ENCODE data around the gene MBD1.
A peak's percentile ranks its signal among the peaks of the same experiment; 100 is the strongest.
"Not testable (repeated sequence)": the region's sequence is repeated elsewhere in the genome, so short reads cannot be mapped to it uniquely, and the experiment has no call there.

Gene MBD1

GRCh38 chr18:50293039-50293438 is 11.7 kb upstream of the MBD1 start:
- no peak for DNase-seq (ENCODE audit: low read depth)

- DNase-seq (ENCODE audit: low read depth): no peak
Observed at GRCh38 chr18:50289108-50289443, 7.8 kb upstream of the MBD1 start.

GRCh38 chr18:50288348-50289107 is 7.2 kb upstream of the MBD1 start:
- DNase-seq (ENCODE audit: low read depth): not testable (repeated sequence)

- DNase-seq (ENCODE audit: low read depth): peak; percentile 100
Observed at GRCh38 chr18:50287441-50288347, 6.4 kb upstream of the MBD1 start, which contains the start of gene CXXC1. Gene CXXC1 (minus strand): TSS chr18:50287692. CDS start chr18:50287589, 103 bp downstream.

- DNase-seq (ENCODE audit: low read depth): no peak
Observed at GRCh38 chr18:50287028-50287440, 5.7 kb upstream of the MBD1 start.

GRCh38 chr18:50286391-50287027 is 5.2 kb upstream of the MBD1 start:
- DNase-seq (ENCODE audit: low read depth): peak; percentile 11

- no peak for DNase-seq (ENCODE audit: low read depth)
Observed at GRCh38 chr18:50285631-50286321, 4.5 kb upstream of the MBD1 start.

GRCh38 chr18:50285071-50285470 is 3.7 kb upstream of the MBD1 start:
- DNase-seq (ENCODE audit: low read depth): no peak

- no peak for DNase-seq (ENCODE audit: low read depth)
Observed at GRCh38 chr18:50284255-50284885, 3.0 kb upstream of the MBD1 start.

- DNase-seq (ENCODE audit: low read depth): no peak
Observed at GRCh38 chr18:50283469-50284209, 2.3 kb upstream of the MBD1 start.

GRCh38 chr18:50282521-50283335 is 1.4 kb upstream of the MBD1 start:
- DNase-seq (ENCODE audit: low read depth): no peak

- DNase-seq (ENCODE audit: low read depth): no peak
Observed at GRCh38 chr18:50281972-50282520, 723 bp upstream of the MBD1 start.

- no peak for DNase-seq (ENCODE audit: low read depth)
Observed at GRCh38 chr18:50280707-50281294, 522 bp downstream of the MBD1 start.

GRCh38 chr18:50279752-50280151 is 1.6 kb downstream of the MBD1 start:
- DNase-seq (ENCODE audit: low read depth): no peak

GRCh38 chr18:50277942-50278341 is 3.4 kb downstream of the MBD1 start:
- DNase-seq (ENCODE audit: low read depth): peak; percentile 39

GRCh38 chr18:50276452-50276851 is 4.9 kb downstream of the MBD1 start:
- DNase-seq (ENCODE audit: low read depth): no peak

- no peak for DNase-seq (ENCODE audit: low read depth)
Observed at GRCh38 chr18:50275503-50276036, 5.8 kb downstream of the MBD1 start.

- no peak for DNase-seq (ENCODE audit: low read depth)
Observed at GRCh38 chr18:50274941-50275340, 6.4 kb downstream of the MBD1 start.

GRCh38 chr18:50274044-50274442 is 7.3 kb downstream of the MBD1 start:
- no peak for DNase-seq (ENCODE audit: low read depth)
